HepG2 (cell line): Measurements from ENCODE around the gene ITCH. TPM values are rescaled to one million over a fixed set of nuclear protein-coding genes. Genes with fewer than 3 reads are reported as not detected.

Experiments
- CBX1 ChIP-seq: IDR thresholded peaks from one replicate; pipeline ENCODE4 v1.6.1; 2016; ENCODE audit warnings: antibody characterized with exemption, low read depth
- FOSL1 ChIP-seq: sonication (generic); formaldehyde crosslinking; IDR thresholded peaks from 2 replicates; pipeline ENCODE4 v1.9.0; 2021; ENCODE audit warnings: missing genetic modification reagents, borderline replicate concordance
- HMG20A ChIP-seq: IDR thresholded peaks from 2 replicates; pipeline ENCODE4 v1.6.1; 2016; ENCODE audit warnings: borderline replicate concordance
- HNRNPK ChIP-seq: fragments of 200-400 bp; formaldehyde crosslinking; IDR thresholded peaks from 2 replicates; pipeline ENCODE4 v1.6.1; 2018; ENCODE audit warnings: low read length, low read depth, moderate library complexity, mild to moderate bottlenecking; ENCODE audit not compliant: poor library complexity, severe bottlenecking
- IKZF1 ChIP-seq: fragments of 450-650 bp; IDR thresholded peaks from 2 replicates; pipeline ENCODE4 v1.7.1; 2016
- MEIS1 ChIP-seq: sonication (generic); formaldehyde crosslinking; IDR thresholded peaks from 2 replicates; pipeline ENCODE4 v1.9.0; 2021; ENCODE audit warnings: mild to moderate bottlenecking, missing genetic modification reagents, moderate library complexity, borderline replicate concordance
- PAWR ChIP-seq: sonication (generic); formaldehyde crosslinking; IDR thresholded peaks from 2 replicates; pipeline ENCODE4 v1.4.0; 2020; ENCODE audit warnings: missing genetic modification reagents, mild to moderate bottlenecking, borderline replicate concordance
- PTBP1 ChIP-seq: fragments of 200-400 bp; formaldehyde crosslinking; IDR thresholded peaks from 2 replicates; pipeline ENCODE4 v1.6.1; 2018; ENCODE audit warnings: low read length, low read depth; ENCODE audit not compliant: poor library complexity, severe bottlenecking
- RFXANK ChIP-seq: IDR thresholded peaks from 2 replicates; pipeline ENCODE4 v1.6.1; 2016
- TRIM24 ChIP-seq: sonication (generic); formaldehyde crosslinking; IDR thresholded peaks from 2 replicates; pipeline ENCODE4 v1.8.0; 2022; ENCODE audit warnings: mild to moderate bottlenecking, missing genetic modification reagents
- ZFP82 ChIP-seq: sonication (generic); formaldehyde crosslinking; IDR thresholded peaks from 2 replicates; pipeline ENCODE4 v1.5.1; 2020; ENCODE audit warnings: mild to moderate bottlenecking, missing genetic modification reagents, borderline replicate concordance
- ZNF496 ChIP-seq: sonication (generic); formaldehyde crosslinking; IDR thresholded peaks from 2 replicates; pipeline ENCODE4 v1.8.1; 2023; ENCODE audit warnings: mild to moderate bottlenecking, moderate library complexity, missing genetic modification reagents; ENCODE audit not compliant: insufficient replicate concordance
- ZNF746 ChIP-seq: sonication (generic); formaldehyde crosslinking; IDR thresholded peaks from 2 replicates; pipeline ENCODE4 v1.8.0; 2022; ENCODE audit warnings: mild to moderate bottlenecking, missing genetic modification reagents
- polyA plus RNA-seq, 8 experiments: library from polyadenylated mRNA; depleted of rRNA in 3 of 8; stranded (reverse) in 7 of 8; unstranded in 1 of 8; fragments of >200 nt; fragmentation: Illumina TruSeq in 4 of 8; extraction: Trizol in 4 of 8; gene quantifications; 2 replicates each; pipeline versions ENCODE4 v1.2.1 to v1.2.3, GENCODE V29; 2011 to 2016; ENCODE audit warnings: low read depth in 4 of 8, missing spikeins in 1 of 8, mixed read lengths in 1 of 8; ENCODE audit not compliant: insufficient read depth in 1 of 8
- total RNA-seq, 5 experiments: library from RNA; depleted of rRNA; stranded (reverse); fragments of >200 nt; fragmentation: Illumina TruSeq; extraction: Trizol; gene quantifications; 2 replicates each; pipeline ENCODE4 v1.2.3, GENCODE V29; 2016; ENCODE audit warnings: low read depth in 1 of 5
- TF ChIP-seq, protein P1 (sequence below): sonication (generic); formaldehyde crosslinking; IDR thresholded peaks from 2 replicates; pipeline ENCODE4 v1.5.1; 2020; ENCODE audit warnings: missing genetic modification reagents, mild to moderate bottlenecking, borderline replicate concordance
- TF ChIP-seq, protein P2 (sequence below): sonication (generic); formaldehyde crosslinking; IDR thresholded peaks from 2 replicates; pipeline ENCODE4 v1.5.0; 2020; ENCODE audit warnings: mild to moderate bottlenecking, missing genetic modification reagents
- TF ChIP-seq, protein P3 (sequence below): sonication (generic); formaldehyde crosslinking; IDR thresholded peaks from 2 replicates; pipeline ENCODE4 v1.9.0; 2022; ENCODE audit warnings: missing genetic modification reagents, mild to moderate bottlenecking, borderline replicate concordance
- TF ChIP-seq, protein P4 (sequence below): sonication (generic); formaldehyde crosslinking; IDR thresholded peaks from 2 replicates; pipeline ENCODE4 v1.9.0; 2021; ENCODE audit warnings: missing genetic modification reagents, borderline replicate concordance
- TF ChIP-seq, protein P5 (sequence below): sonication (generic); formaldehyde crosslinking; IDR thresholded peaks from 2 replicates; pipeline ENCODE4 v1.4.0; 2020; ENCODE audit warnings: mild to moderate bottlenecking, missing genetic modification reagents, borderline replicate concordance

Gene ITCH
- total and polyA plus RNA-seq, 2 of the 13 experiments (the other 11 are each of a cell fraction or from before 2014, with no cell fraction given) = 20.5 to 112 TPM

DNA sequence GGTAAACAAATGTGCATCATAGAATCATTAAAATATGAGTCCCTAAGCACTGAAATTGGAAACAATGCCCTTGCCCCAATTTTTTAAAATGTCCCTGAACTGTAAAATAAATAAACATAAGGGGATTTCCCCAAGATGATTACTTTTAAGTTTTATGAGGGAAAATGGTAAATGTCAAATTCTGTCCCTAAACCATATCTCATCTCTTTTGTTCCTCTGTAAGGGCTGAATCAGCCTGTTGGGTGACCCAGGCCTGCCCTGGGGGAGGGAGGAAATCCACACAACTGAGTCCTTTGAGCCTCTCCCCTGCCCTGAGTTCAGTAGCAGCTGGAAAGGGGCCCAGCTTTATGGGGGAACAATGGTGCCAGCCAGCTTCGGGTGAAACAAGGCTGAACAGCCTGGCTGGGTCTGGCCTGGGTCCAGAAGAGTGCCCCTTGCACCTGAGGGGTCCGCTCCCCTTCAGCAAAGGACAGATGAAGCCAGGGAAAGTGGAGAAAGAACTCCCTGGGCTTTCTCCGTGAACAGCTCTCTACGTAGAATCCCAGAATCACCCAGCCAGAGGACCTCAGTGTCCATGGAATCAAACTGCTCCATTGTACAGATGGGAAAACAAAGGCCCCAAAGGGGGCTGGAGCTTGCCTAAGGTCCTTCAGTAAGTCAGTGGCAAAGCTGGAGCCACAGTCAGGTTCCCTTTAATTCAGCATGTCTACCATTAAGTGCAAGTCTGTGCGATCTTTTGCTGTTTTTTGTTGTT is 28.2 kb upstream of the ITCH start (continued):
- TF ChIP-seq, protein P1, sequence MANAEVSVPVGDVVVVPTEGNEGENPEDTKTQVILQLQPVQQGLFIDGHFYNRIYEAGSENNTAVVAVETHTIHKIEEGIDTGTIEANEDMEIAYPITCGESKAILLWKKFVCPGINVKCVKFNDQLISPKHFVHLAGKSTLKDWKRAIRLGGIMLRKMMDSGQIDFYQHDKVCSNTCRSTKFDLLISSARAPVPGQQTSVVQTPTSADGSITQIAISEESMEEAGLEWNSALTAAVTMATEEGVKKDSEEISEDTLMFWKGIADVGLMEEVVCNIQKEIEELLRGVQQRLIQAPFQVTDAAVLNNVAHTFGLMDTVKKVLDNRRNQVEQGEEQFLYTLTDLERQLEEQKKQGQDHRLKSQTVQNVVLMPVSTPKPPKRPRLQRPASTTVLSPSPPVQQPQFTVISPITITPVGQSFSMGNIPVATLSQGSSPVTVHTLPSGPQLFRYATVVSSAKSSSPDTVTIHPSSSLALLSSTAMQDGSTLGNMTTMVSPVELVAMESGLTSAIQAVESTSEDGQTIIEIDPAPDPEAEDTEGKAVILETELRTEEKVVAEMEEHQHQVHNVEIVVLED = no peak
- TF ChIP-seq, protein P2, sequence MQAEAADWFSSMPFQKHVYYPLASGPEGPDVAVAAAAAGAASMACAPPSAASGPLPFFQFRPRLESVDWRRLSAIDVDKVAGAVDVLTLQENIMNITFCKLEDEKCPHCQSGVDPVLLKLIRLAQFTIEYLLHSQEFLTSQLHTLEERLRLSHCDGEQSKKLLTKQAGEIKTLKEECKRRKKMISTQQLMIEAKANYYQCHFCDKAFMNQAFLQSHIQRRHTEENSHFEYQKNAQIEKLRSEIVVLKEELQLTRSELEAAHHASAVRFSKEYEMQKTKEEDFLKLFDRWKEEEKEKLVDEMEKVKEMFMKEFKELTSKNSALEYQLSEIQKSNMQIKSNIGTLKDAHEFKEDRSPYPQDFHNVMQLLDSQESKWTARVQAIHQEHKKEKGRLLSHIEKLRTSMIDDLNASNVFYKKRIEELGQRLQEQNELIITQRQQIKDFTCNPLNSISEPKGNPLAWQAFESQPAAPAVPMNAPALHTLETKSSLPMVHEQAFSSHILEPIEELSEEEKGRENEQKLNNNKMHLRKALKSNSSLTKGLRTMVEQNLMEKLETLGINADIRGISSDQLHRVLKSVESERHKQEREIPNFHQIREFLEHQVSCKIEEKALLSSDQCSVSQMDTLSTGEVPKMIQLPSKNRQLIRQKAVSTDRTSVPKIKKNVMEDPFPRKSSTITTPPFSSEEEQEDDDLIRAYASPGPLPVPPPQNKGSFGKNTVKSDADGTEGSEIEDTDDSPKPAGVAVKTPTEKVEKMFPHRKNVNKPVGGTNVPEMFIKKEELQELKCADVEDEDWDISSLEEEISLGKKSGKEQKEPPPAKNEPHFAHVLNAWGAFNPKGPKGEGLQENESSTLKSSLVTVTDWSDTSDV (CRISPR knock-in tag) = no peak
- no peak for TF ChIP-seq FOSL1 (CRISPR knock-in tag)
- TF ChIP-seq, protein P3, sequence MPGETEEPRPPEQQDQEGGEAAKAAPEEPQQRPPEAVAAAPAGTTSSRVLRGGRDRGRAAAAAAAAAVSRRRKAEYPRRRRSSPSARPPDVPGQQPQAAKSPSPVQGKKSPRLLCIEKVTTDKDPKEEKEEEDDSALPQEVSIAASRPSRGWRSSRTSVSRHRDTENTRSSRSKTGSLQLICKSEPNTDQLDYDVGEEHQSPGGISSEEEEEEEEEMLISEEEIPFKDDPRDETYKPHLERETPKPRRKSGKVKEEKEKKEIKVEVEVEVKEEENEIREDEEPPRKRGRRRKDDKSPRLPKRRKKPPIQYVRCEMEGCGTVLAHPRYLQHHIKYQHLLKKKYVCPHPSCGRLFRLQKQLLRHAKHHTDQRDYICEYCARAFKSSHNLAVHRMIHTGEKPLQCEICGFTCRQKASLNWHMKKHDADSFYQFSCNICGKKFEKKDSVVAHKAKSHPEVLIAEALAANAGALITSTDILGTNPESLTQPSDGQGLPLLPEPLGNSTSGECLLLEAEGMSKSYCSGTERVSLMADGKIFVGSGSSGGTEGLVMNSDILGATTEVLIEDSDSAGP (CRISPR knock-in tag) = 0 out of 2 replicates have a peak, but pooled peaks have one; percentile 19
- no peak for TF ChIP-seq TRIM24
- TF ChIP-seq MEIS1 (CRISPR knock-in tag) = no peak; the same call in 1 of the 2 replicates
- no peak for TF ChIP-seq ZNF746 (CRISPR knock-in tag)
- no peak for TF ChIP-seq PAWR
- no peak for TF ChIP-seq CBX1
- TF ChIP-seq, protein P4, sequence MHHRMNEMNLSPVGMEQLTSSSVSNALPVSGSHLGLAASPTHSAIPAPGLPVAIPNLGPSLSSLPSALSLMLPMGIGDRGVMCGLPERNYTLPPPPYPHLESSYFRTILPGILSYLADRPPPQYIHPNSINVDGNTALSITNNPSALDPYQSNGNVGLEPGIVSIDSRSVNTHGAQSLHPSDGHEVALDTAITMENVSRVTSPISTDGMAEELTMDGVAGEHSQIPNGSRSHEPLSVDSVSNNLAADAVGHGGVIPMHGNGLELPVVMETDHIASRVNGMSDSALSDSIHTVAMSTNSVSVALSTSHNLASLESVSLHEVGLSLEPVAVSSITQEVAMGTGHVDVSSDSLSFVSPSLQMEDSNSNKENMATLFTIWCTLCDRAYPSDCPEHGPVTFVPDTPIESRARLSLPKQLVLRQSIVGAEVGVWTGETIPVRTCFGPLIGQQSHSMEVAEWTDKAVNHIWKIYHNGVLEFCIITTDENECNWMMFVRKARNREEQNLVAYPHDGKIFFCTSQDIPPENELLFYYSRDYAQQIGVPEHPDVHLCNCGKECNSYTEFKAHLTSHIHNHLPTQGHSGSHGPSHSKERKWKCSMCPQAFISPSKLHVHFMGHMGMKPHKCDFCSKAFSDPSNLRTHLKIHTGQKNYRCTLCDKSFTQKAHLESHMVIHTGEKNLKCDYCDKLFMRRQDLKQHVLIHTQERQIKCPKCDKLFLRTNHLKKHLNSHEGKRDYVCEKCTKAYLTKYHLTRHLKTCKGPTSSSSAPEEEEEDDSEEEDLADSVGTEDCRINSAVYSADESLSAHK (CRISPR knock-in tag) = no peak
- TF ChIP-seq HNRNPK = no peak
- no peak for TF ChIP-seq ZNF496 (CRISPR knock-in tag)
- no peak for TF ChIP-seq RFXANK (CRISPR knock-in tag)
- no peak for TF ChIP-seq ZFP82 (CRISPR knock-in tag)
- TF ChIP-seq, protein P5, sequence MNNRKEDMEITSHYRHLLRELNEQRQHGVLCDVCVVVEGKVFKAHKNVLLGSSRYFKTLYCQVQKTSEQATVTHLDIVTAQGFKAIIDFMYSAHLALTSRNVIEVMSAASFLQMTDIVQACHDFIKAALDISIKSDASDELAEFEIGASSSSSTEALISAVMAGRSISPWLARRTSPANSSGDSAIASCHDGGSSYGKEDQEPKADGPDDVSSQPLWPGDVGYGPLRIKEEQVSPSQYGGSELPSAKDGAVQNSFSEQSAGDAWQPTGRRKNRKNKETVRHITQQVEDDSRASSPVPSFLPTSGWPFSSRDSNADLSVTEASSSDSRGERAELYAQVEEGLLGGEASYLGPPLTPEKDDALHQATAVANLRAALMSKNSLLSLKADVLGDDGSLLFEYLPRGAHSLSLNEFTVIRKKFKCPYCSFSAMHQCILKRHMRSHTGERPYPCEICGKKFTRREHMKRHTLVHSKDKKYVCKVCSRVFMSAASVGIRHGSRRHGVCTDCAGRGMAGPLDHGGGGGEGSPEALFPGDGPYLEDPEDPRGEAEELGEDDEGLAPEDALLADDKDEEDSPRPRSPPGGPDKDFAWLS (CRISPR knock-in tag) = no peak
- TF ChIP-seq IKZF1 = no peak
- TF ChIP-seq PTBP1 = no peak
- TF ChIP-seq HMG20A (CRISPR knock-in tag) = no peak
